ENCODE results near the gene TMBIM1. TPM values are rescaled to one million over a fixed set of nuclear protein-coding genes. Genes with fewer than 3 reads are reported as not detected.

The TMBIM1 gene
- total RNA-seq, 1 experiment from 2014 or later, result 91.0 TPM

DNA sequence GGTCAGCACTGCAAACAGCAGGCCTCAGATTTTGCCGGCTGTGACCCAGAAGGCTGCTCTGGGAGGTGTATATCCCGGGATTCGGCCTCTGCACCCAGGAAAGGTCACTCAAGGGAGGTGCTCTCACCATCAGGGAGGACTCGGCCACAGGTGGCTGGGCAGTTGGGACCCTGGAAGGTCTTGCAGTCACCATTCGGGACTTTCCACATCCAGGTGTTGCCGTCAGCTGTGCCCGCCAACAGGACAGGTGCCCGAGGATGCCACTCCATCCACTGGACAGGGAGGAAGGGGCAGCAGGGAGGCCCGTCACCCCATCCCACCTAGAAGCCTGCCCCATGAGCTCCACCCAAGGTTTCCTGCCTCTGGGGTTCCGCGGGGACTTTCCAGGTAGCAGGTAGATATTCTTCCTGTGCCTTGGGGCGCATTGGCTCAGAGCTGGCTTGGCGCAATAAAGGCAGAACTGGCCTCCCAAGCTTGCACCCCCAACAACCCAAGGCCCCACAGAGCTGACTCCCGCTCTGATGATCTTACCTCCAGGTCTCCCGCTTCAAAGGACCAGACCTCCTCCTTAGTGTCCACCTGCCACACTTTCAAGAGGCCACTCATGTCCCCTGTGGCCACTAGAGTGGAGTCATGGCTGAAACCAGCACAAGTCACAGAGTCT lies 25.9 kb downstream of the TMBIM1 start:
- no TSS peak for BruUV-seq (replicated peaks)
- intact Hi-C loops (cut with micrococcal nuclease), result no loop called here
- H3K79me2 ChIP-seq (ENCODE audit: insufficient read depth, low read length), result peaks cover 20% of the 10 kb centered on the region
- ChIA-PET CTCF (no interaction called here), POLR2A (no interaction called here), RAD21 (ENCODE audit: low non-redundant PET in 1 of 2, low total read pairs in 2 of 2, uncharacterized antibody in 2 of 2, unreplicated experiment in 2 of 2) (no interaction called here)
- no peaks in the 10 kb centered on the region for H3K27me3 ChIP-seq (ENCODE audit: insufficient read depth, low read length)
- H3K9me2 ChIP-seq (ENCODE audit: insufficient read depth), result no peaks in the 10 kb centered on the region
- H2AFZ ChIP-seq (ENCODE audit: low read depth, low read length, poor library complexity, severe bottlenecking), result no peak overlapping the region
- ATAC-seq, result no peak
- DNase-seq (ENCODE audit: low read depth, low spot score), result no peak
- no peaks in the 10 kb centered on the region for H4K20me1 ChIP-seq (ENCODE audit: insufficient read depth)
- no peak overlapping the region for H3K27ac ChIP-seq (ENCODE audit: low read depth, low read length)
- H3K4me1 ChIP-seq (ENCODE audit: control insufficient read depth in 1 of 2, insufficient read depth in 2 of 2, low read length in 2 of 2), result peaks cover 3 to 11% of the 10 kb centered on the region in 2 experiments
- H3K9ac ChIP-seq (ENCODE audit: low read length), result no peak overlapping the region
- TF ChIP-seq EGR1 (IDR thresholded peaks at IDR 0.05; ENCODE audit: low read depth) (no peak), TCF7L2 (IDR thresholded peaks at IDR 0.05; ENCODE audit: borderline replicate concordance, extremely low read depth, insufficient read depth, insufficient read length) (no peak), ZNF274 (IDR thresholded peaks at IDR 0.05; ENCODE audit: low read depth, low read length) (no peak), YY1 (IDR thresholded peaks at IDR 0.05; ENCODE audit: extremely low read depth, insufficient replicate concordance, low read depth, low read length) (no peak), RAD21 (IDR thresholded peaks at IDR 0.05; ENCODE audit: low read depth) (no peak), SP1 (IDR thresholded peaks at IDR 0.05; ENCODE audit: low read depth) (no peak), ZFX (IDR thresholded peaks at IDR 0.05) (no peak)
- TF ChIP-seq, protein P1, sequence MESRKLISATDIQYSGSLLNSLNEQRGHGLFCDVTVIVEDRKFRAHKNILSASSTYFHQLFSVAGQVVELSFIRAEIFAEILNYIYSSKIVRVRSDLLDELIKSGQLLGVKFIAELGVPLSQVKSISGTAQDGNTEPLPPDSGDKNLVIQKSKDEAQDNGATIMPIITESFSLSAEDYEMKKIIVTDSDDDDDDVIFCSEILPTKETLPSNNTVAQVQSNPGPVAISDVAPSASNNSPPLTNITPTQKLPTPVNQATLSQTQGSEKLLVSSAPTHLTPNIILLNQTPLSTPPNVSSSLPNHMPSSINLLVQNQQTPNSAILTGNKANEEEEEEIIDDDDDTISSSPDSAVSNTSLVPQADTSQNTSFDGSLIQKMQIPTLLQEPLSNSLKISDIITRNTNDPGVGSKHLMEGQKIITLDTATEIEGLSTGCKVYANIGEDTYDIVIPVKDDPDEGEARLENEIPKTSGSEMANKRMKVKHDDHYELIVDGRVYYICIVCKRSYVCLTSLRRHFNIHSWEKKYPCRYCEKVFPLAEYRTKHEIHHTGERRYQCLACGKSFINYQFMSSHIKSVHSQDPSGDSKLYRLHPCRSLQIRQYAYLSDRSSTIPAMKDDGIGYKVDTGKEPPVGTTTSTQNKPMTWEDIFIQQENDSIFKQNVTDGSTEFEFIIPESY (IDR thresholded peaks at IDR 0.05; ENCODE audit: extremely low read depth, insufficient replicate concordance, low read length), result no peak
- TF ChIP-seq, protein P2, sequence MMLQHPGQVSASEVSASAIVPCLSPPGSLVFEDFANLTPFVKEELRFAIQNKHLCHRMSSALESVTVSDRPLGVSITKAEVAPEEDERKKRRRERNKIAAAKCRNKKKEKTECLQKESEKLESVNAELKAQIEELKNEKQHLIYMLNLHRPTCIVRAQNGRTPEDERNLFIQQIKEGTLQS (IDR thresholded peaks at IDR 0.05), result no peak
- TF ChIP-seq, protein P3, sequence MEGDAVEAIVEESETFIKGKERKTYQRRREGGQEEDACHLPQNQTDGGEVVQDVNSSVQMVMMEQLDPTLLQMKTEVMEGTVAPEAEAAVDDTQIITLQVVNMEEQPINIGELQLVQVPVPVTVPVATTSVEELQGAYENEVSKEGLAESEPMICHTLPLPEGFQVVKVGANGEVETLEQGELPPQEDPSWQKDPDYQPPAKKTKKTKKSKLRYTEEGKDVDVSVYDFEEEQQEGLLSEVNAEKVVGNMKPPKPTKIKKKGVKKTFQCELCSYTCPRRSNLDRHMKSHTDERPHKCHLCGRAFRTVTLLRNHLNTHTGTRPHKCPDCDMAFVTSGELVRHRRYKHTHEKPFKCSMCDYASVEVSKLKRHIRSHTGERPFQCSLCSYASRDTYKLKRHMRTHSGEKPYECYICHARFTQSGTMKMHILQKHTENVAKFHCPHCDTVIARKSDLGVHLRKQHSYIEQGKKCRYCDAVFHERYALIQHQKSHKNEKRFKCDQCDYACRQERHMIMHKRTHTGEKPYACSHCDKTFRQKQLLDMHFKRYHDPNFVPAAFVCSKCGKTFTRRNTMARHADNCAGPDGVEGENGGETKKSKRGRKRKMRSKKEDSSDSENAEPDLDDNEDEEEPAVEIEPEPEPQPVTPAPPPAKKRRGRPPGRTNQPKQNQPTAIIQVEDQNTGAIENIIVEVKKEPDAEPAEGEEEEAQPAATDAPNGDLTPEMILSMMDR (IDR thresholded peaks at IDR 0.05 in 2 of 3, conservative IDR thresholded peaks at IDR 0.05 in 1 of 3; ENCODE audit: borderline replicate concordance in 1 of 3, insufficient read depth in 1 of 3, low read depth in 2 of 3, low read length in 2 of 3), result no peak
- H3K36me3 ChIP-seq (ENCODE audit: control insufficient read depth in 1 of 2, insufficient read depth in 2 of 2, low read length in 2 of 2), result peaks cover 12 to 14% of the 10 kb centered on the region in 2 experiments; a peak in 3 of 4 replicates
- H3K4me3 ChIP-seq (replicated peaks in 1 of 2; ENCODE audit: low read depth in 1 of 2, low read length in 2 of 2), result no peak overlapping the region
- no peak overlapping the region for H3K4me2 ChIP-seq (ENCODE audit: low read length)
- no peaks in the 10 kb centered on the region for H3K9me3 ChIP-seq (ENCODE audit: control insufficient read depth in 1 of 2, insufficient read depth in 1 of 2, low read depth in 1 of 2, low read length in 2 of 2)
